ENCODE results near the gene APOBEC3B.

- TF ChIP-seq EZH2 (IDR thresholded peaks at IDR 0.05; ENCODE audit: low read length, unreplicated experiment) (no peak), CTCF (conservative IDR thresholded peaks at IDR 0.05; ENCODE audit: low read depth, low read length) (no peak)
Observed at GRCh38 chr22:38936562-38936961, 45.6 kb upstream of the APOBEC3B start.

Data from PC-3 (cell line).